ENCODE data around the gene PLK1.

PLK1 gene

GRCh38 chr16:23682181-23682580, 3.5 kb downstream of the PLK1 start:
- no peak for DNase-seq

GRCh38 chr16:23683487-23683886, 4.8 kb downstream of the PLK1 start:
- DNase-seq: no peak

GRCh38 chr16:23687034-23687808, 8.5 kb downstream of the PLK1 start:
- no peak for DNase-seq

GRCh38 chr16:23689442-23690187, 10.9 kb downstream of the PLK1 start:
- no peak for DNase-seq

GRCh38 chr16:23690771-23691482, 12.2 kb downstream of the PLK1 start:
- no peak for DNase-seq

GRCh38 chr16:23691483-23692189, 12.9 kb downstream of the PLK1 start:
- no peak for DNase-seq

GRCh38 chr16:23692190-23692837, 13.6 kb downstream of the PLK1 start:
- no peak for DNase-seq

GRCh38 chr16:23694265-23694643, 15.6 kb downstream of the PLK1 start:
- DNase-seq: no peak

GRCh38 chr16:23694644-23695373, 16.1 kb downstream of the PLK1 start:
- no peak for DNase-seq

- DNase-seq: no peak
Observed at GRCh38 chr16:23695756-23696155, 17.1 kb downstream of the PLK1 start.

GRCh38 chr16:23699100-23699499, 20.4 kb downstream of the PLK1 start:
- no peak for DNase-seq

- DNase-seq: no peak
Observed at GRCh38 chr16:23700093-23700492, 21.4 kb downstream of the PLK1 start.

GRCh38 chr16:23700509-23700908, 21.8 kb downstream of the PLK1 start:
- DNase-seq: no peak

- DNase-seq: no peak
Observed at GRCh38 chr16:23701045-23701444, 22.4 kb downstream of the PLK1 start.

GRCh38 chr16:23702951-23703350, 24.3 kb downstream of the PLK1 start:
- DNase-seq: no peak

- DNase-seq: no peak
Observed at GRCh38 chr16:23704772-23705516, 26.3 kb downstream of the PLK1 start.

GRCh38 chr16:23705517-23705902, 26.8 kb downstream of the PLK1 start:
- DNase-seq: no peak

GRCh38 chr16:23706439-23706838, 27.8 kb downstream of the PLK1 start:
- DNase-seq: no peak

GRCh38 chr16:23709536-23709935, 30.8 kb downstream of the PLK1 start:
- no peak for DNase-seq

- no peak for DNase-seq
Observed at GRCh38 chr16:23710008-23710407, 31.3 kb downstream of the PLK1 start.

- no peak for DNase-seq
Observed at GRCh38 chr16:23710504-23710903, 31.8 kb downstream of the PLK1 start.
